ENCODE data around the gene TMEM59.

GRCh38 chr1:54047384-54048305, 5.4 kb downstream of the TMEM59 start:
- TF ChIP-seq CREB1 (IDR thresholded peaks at IDR 0.05; ENCODE audit: low read depth) (no peak), YY1 (IDR thresholded peaks at IDR 0.05; ENCODE audit: low read depth) (no peak), RAD21 (IDR thresholded peaks at IDR 0.05; ENCODE audit: low read depth) (no peak), MAX (IDR thresholded peaks at IDR 0.05) (no peak), FOXM1 (IDR thresholded peaks at IDR 0.05; ENCODE audit: borderline replicate concordance, low read depth) (no peak), ZBTB7A (IDR thresholded peaks at IDR 0.05; ENCODE audit: low read depth) (no peak)
